ENCODE measurements around the gene LMCD1.

GRCh38 chr3:8452112-8452511 is 49.5 kb upstream of the LMCD1 start:
- TF ChIP-seq FOXM1 (IDR thresholded peaks at IDR 0.05; ENCODE audit: borderline replicate concordance, low read depth) (no peak), EP300 (IDR thresholded peaks at IDR 0.05; ENCODE audit: borderline replicate concordance) (no peak), CEBPB (IDR thresholded peaks at IDR 0.05) (no peak), RAD21 (IDR thresholded peaks at IDR 0.05; ENCODE audit: low read depth) (no peak), MAX (IDR thresholded peaks at IDR 0.05) (no peak), CREB1 (IDR thresholded peaks at IDR 0.05; ENCODE audit: low read depth) (no peak), YY1 (IDR thresholded peaks at IDR 0.05; ENCODE audit: low read depth) (no peak), EGR1 (IDR thresholded peaks at IDR 0.05) (no peak), TAF1 (IDR thresholded peaks at IDR 0.05; ENCODE audit: low read depth) (no peak), ZBTB7A (IDR thresholded peaks at IDR 0.05; ENCODE audit: low read depth) (no peak)
- TF ChIP-seq, protein P1, sequence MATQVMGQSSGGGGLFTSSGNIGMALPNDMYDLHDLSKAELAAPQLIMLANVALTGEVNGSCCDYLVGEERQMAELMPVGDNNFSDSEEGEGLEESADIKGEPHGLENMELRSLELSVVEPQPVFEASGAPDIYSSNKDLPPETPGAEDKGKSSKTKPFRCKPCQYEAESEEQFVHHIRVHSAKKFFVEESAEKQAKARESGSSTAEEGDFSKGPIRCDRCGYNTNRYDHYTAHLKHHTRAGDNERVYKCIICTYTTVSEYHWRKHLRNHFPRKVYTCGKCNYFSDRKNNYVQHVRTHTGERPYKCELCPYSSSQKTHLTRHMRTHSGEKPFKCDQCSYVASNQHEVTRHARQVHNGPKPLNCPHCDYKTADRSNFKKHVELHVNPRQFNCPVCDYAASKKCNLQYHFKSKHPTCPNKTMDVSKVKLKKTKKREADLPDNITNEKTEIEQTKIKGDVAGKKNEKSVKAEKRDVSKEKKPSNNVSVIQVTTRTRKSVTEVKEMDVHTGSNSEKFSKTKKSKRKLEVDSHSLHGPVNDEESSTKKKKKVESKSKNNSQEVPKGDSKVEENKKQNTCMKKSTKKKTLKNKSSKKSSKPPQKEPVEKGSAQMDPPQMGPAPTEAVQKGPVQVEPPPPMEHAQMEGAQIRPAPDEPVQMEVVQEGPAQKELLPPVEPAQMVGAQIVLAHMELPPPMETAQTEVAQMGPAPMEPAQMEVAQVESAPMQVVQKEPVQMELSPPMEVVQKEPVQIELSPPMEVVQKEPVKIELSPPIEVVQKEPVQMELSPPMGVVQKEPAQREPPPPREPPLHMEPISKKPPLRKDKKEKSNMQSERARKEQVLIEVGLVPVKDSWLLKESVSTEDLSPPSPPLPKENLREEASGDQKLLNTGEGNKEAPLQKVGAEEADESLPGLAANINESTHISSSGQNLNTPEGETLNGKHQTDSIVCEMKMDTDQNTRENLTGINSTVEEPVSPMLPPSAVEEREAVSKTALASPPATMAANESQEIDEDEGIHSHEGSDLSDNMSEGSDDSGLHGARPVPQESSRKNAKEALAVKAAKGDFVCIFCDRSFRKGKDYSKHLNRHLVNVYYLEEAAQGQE (IDR thresholded peaks at IDR 0.05; ENCODE audit: low read depth): no peak; the same call in 1 of the 2 replicates

All from Ishikawa (cell line).